Glutamatergic neuron (in vitro differentiated cells): Measurements from ENCODE around the gene HSD17B8. TPM values are rescaled to one million over a fixed set of nuclear protein-coding genes. Genes with fewer than 3 reads are reported as not detected.
A peak's percentile ranks its signal among the peaks of the same experiment; 100 is the strongest.

Source experiments
- DNase-seq: peaks from one replicate; pipeline ENCODE4 v3.0.0; 2022
- H3K27ac Mint-ChIP-seq: one replicate; pipeline ENCODE4 v1.8.0; 2020; ENCODE audit warnings: mild to moderate bottlenecking, mixed read lengths, inconsistent platforms; ENCODE audit not compliant: unreplicated experiment
- H3K27me3 Mint-ChIP-seq: one replicate; pipeline ENCODE4 v1.8.0; 2020; ENCODE audit warnings: mild to moderate bottlenecking, moderate library complexity, mixed read lengths, inconsistent platforms; ENCODE audit not compliant: unreplicated experiment
- H3K36me3 Mint-ChIP-seq: one replicate; pipeline ENCODE4 v1.8.0; 2020; ENCODE audit warnings: mild to moderate bottlenecking, mixed read lengths, inconsistent platforms; ENCODE audit not compliant: unreplicated experiment
- H3K4me1 Mint-ChIP-seq: one replicate; pipeline ENCODE4 v1.8.0; 2020; ENCODE audit warnings: mild to moderate bottlenecking, low read depth, mixed read lengths, inconsistent platforms; ENCODE audit not compliant: unreplicated experiment
- H3K4me3 Mint-ChIP-seq: one replicate; pipeline ENCODE4 v1.8.0; 2020; ENCODE audit warnings: mild to moderate bottlenecking, mixed read lengths, inconsistent platforms; ENCODE audit not compliant: unreplicated experiment
- H3K9me3 Mint-ChIP-seq: one replicate; pipeline ENCODE4 v1.8.0; 2020; ENCODE audit warnings: mild to moderate bottlenecking, moderate library complexity, mixed read lengths, inconsistent platforms; ENCODE audit not compliant: unreplicated experiment
- total RNA-seq: library from RNA; stranded (reverse); fragmentation: NEBNext Ultra II Directional; extraction: Animal tissue kit (Norgen Biotek cat#: 25700); gene quantifications from one replicate; pipeline ENCODE4 v1.2.1, GENCODE V29; 2021; ENCODE audit not compliant: unreplicated experiment
- TF ChIP-seq, protein P1 (sequence below): fragments of 200-600 bp; sonication (generic); IDR thresholded peaks from one replicate; pipeline ENCODE4 v1.5.0; 2021; ENCODE audit not compliant: partially characterized antibody, unreplicated experiment

HSD17B8 gene
- total RNA-seq, 1 donor from 2014 or later, result 4.6 TPM

DNA sequence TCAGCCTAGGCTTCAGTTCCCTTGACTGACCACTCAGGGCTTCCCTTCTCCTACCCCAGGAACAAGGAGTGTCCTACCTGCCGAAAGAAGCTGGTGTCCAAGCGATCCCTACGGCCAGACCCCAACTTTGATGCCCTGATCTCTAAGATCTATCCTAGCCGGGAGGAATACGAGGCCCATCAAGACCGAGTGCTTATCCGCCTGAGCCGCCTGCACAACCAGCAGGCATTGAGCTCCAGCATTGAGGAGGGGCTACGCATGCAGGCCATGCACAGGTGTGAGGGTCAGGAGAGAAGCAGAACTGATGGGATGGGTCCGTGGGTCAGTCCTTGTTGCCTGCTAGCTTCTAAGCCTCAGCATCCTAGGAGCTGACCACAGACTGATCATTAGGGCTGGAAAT is 5.4 kb downstream of the HSD17B8 start:
- Mint-ChIP-seq H3K36me3 (no peaks in the 10 kb centered on the region), H3K4me3 (peak overlapping the region; percentile 93), H3K27me3 (peaks cover 24% of the 10 kb centered on the region), H3K4me1 (peaks cover 13% of the 10 kb centered on the region), H3K27ac (no peak overlapping the region), H3K9me3 (peaks cover 2% of the 10 kb centered on the region)
- TF ChIP-seq, protein P1, sequence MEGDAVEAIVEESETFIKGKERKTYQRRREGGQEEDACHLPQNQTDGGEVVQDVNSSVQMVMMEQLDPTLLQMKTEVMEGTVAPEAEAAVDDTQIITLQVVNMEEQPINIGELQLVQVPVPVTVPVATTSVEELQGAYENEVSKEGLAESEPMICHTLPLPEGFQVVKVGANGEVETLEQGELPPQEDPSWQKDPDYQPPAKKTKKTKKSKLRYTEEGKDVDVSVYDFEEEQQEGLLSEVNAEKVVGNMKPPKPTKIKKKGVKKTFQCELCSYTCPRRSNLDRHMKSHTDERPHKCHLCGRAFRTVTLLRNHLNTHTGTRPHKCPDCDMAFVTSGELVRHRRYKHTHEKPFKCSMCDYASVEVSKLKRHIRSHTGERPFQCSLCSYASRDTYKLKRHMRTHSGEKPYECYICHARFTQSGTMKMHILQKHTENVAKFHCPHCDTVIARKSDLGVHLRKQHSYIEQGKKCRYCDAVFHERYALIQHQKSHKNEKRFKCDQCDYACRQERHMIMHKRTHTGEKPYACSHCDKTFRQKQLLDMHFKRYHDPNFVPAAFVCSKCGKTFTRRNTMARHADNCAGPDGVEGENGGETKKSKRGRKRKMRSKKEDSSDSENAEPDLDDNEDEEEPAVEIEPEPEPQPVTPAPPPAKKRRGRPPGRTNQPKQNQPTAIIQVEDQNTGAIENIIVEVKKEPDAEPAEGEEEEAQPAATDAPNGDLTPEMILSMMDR, result no peak
- DNase-seq, result no peak

DNA sequence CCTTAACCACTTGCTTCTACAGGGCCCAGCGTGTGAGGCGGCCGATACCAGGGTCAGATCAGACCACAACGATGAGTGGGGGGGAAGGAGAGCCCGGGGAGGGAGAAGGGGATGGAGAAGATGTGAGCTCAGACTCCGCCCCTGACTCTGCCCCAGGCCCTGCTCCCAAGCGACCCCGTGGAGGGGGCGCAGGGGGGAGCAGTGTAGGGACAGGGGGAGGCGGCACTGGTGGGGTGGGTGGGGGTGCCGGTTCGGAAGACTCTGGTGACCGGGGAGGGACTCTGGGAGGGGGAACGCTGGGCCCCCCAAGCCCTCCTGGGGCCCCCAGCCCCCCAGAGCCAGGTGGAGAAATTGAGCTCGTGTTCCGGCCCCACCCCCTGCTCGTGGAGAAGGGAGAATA is 6.7 kb downstream of the HSD17B8 start:
- no peak for DNase-seq
- peaks cover 22% of the 10 kb centered on the region for H3K27me3 Mint-ChIP-seq
- H3K4me1 Mint-ChIP-seq, result peaks cover 5% of the 10 kb centered on the region
- H3K36me3 Mint-ChIP-seq, result no peaks in the 10 kb centered on the region
- TF ChIP-seq, protein P1, result no peak
- H3K27ac Mint-ChIP-seq, result no peak overlapping the region
- H3K9me3 Mint-ChIP-seq, result peaks cover 2% of the 10 kb centered on the region
- H3K4me3 Mint-ChIP-seq, result no peak overlapping the region

DNA sequence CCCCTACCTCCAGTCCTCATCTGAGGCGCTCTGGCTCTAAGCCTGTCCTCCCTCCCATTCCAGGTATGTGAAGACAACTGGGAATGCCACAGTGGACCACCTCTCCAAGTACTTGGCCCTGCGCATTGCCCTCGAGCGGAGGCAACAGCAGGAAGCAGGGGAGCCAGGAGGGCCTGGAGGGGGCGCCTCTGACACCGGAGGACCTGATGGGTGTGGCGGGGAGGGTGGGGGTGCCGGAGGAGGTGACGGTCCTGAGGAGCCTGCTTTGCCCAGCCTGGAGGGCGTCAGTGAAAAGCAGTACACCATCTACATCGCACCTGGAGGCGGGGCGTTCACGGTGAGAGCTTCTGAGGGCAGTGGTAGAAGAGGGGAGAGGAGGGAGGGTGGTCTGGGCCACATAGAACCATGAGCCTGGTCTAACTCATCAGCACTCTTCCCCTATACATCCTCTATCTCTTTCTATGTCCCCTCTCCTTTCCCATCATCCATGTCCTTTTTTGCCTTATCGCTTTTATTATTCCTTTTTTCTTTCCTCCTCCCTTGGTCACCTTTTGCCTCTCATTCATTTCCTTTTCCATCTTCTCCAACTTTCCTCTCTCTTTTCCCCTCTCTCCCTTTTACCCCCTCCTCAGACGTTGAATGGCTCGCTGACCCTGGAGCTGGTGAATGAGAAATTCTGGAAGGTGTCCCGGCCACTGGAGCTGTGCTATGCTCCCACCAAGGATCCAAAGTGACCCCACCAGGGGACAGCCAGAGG is 7.4 kb downstream of the HSD17B8 start:
- DNase-seq, result no peak
- peaks cover 17% of the 10 kb centered on the region for H3K27me3 Mint-ChIP-seq
- peak overlapping the region; percentile 89 for H3K4me3 Mint-ChIP-seq

DNA sequence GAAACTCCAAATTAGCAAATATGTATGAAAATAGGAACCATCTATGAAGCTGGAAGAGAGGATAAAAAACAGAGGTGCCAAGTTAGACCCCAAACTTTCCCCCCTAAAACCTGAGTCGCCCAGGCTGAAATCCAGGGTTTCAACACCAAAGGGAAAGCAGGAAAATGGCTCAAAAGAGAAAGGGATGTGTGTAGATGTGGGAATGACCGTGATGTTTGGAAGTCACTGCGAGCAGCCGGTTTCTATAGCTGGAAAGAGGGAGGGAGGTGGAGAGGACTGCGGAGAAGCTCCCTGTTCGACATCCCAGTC is 8.4 kb downstream of the HSD17B8 start:
- Mint-ChIP-seq H3K9me3 (peaks cover 2% of the 10 kb centered on the region), H3K4me3 (peak overlapping the region; percentile 89), H3K27ac (peak overlapping the region; percentile 22), H3K36me3 (no peaks in the 10 kb centered on the region), H3K4me1 (peaks cover 3% of the 10 kb centered on the region), H3K27me3 (peaks cover 18% of the 10 kb centered on the region)
- TF ChIP-seq, protein P1, result no peak
- DNase-seq, result no peak

More for the DNA sequence above, 7.4 kb downstream of the HSD17B8 start:
- H3K9me3 Mint-ChIP-seq, result peaks cover 2% of the 10 kb centered on the region
- peaks cover 3% of the 10 kb centered on the region for H3K4me1 Mint-ChIP-seq
- no peaks in the 10 kb centered on the region for H3K36me3 Mint-ChIP-seq
- TF ChIP-seq, protein P1, result no peak
- no peak overlapping the region for H3K27ac Mint-ChIP-seq

DNA sequence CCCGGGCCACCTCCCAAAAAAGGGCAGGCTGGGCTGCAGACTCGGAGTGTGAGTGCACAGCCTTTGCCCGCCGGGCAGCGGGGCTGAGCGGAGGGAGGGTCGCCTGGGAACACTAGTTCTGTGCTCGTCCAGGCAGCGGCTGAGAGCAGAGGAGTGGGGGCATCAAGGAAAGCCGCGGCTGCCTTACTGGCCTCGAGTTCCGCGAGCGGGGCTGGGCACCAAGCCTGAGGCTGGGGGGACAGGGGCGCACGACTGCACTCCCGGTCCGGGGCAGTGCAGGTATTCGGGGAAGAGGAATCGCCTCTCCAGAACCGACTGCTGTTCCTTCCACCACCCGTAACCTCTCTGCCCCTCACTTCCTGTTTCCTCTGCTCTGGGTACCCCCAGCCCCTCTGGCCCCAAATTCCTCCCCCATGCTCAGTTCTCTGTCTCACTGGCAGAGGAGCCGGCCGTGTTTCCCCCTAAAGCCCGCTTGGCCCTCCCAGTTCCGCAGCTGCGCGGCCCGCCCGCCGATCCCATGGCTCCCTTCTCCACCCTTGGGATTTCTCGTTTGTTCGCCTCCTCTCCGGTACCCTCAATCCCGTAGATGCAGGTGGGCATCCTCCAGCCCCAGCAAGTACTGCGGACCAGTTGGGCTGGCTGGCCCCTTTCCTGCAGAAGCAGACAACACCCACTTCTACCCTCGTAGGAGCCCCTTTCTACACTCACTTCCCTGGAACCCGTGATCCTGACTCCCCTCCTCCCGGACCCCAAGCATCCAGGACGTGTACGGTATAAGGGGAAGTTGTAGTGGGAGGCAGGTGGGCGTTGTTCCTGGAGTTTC is 8.9 kb downstream of the HSD17B8 start:
- H3K9me3 Mint-ChIP-seq, result peaks cover 5% of the 10 kb centered on the region
- peaks cover 22% of the 10 kb centered on the region for H3K27me3 Mint-ChIP-seq
- TF ChIP-seq, protein P1, result no peak
- peaks cover 3% of the 10 kb centered on the region for H3K4me1 Mint-ChIP-seq
- H3K36me3 Mint-ChIP-seq, result no peaks in the 10 kb centered on the region
- no peak overlapping the region for H3K27ac Mint-ChIP-seq
- peak overlapping the region; percentile 89 for H3K4me3 Mint-ChIP-seq
- peak; percentile 55 for DNase-seq
